Stimulated activated CD4-positive, alpha-beta T cell treated with anti-CD3 and anti-CD28 coated beads, Interleukin-1b, Interleukin-23, amount 100 ng/mL, for 24 hours (primary cell): ENCODE data around the gene NPM3.
"Not testable (repeated sequence)": the region's sequence is repeated elsewhere in the genome, so short reads cannot be mapped to it uniquely, and the experiment has no call there.

Experiments used
- DNase-seq, 4 experiments: peaks; one replicate each; pipeline ENCODE4 v3.0.0-alpha.2; 2020; ENCODE audit warnings: low read depth in 4 of 4, low spot score in 1 of 4

NPM3 gene

DNA sequence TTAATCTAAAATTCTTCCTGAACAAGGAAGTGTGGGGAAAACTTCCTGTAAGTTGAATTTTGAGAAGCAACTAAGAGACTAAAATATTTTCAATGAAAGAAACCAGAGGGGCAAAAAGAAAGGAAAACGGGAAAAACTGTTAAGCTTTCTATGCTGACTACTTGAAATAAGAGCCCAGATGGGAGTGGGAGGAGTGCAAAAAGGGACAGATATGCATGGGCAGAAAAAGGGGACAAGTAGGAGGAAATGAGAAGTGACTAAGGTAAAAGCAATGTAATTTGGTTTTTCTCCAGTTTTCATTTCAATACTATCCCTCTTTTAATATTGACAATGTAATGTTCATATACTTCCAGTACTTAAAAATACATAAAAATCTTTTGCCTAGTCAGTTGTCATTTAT is 23.9 kb upstream of the NPM3 start:
- no peak for DNase-seq

- no peak for DNase-seq
These were observed 20.3 kb upstream of the NPM3 start for GRCh38 chr10:101803511-101803910.

- DNase-seq = no peak
These were observed 14.3 kb upstream of the NPM3 start for GRCh38 chr10:101797403-101798059.

DNA sequence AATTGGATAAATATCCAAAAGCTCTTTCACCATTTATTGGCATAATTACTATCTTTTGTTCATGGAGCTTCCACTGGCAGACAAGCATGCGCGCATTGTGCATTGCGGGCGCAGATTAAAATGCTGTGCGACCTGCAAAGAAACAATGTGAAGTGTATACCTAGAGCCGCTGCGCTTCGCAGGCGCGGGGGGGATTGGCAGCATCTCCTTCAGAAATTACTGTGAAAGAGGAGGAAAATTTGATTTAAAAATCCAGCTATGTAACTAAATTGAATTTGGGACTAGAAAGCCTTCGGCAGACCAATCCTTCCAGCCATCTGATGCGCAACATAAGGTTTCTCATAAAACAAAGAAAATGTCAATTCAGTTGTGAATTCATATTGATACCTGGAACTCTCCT is 10.3 kb upstream of the NPM3 start:
- no peak for DNase-seq

- DNase-seq = no peak
These were observed 6.4 kb upstream of the NPM3 start for GRCh38 chr10:101789686-101790085.

GRCh38 chr10:101789231-101789630 is 6.0 kb upstream of the NPM3 start:
- not testable (repeated sequence) for DNase-seq

GRCh38 chr10:101785801-101786200 is 2.6 kb upstream of the NPM3 start:
- DNase-seq = no peak

- DNase-seq = no peak
These were observed 1.3 kb upstream of the NPM3 start for GRCh38 chr10:101784558-101784957.

DNA sequence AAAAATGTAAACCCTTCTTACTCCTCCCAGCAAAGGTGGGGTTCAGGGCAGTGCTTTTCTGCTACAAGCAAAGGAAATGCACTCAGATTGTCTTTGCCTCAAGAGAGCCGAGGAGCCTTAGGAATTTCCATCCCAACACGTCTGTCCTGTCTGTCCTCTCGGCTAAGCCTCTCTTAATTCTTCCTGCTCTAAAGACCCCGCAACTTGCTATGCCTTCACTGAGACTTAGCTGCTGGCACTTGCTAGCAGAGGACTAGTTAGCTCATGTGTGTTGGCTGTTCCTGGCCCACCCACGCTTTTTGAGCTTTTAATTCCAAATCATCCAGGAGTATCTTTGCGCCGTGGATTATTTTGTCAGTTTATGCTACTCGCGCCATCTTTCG is 481 bp upstream of the NPM3 start:
- DNase-seq = no peak

- no peak for DNase-seq
These were observed 1.0 kb downstream of the NPM3 start for GRCh38 chr10:101781984-101782810.

DNA sequence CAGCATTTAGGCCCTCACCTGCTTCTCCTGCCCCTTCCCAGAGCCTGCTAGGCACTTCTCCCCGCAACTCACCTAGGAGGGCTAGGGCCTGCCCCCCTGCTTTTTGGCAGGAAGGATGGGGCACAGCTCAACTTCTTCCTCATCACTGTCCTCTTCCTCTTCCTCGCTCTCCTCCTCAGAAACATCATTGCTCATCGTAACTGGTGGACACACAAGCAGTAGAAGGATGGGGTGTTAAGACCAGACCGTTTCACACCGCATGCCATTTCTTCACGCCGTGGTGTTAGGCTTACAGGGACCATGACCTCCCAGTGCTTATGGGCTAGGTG is 1.6 kb downstream of the NPM3 start:
- no peak for DNase-seq

- peak in 3 of 4 experiments; percentile 54 to 66 (median 63) for DNase-seq
These were observed 2.2 kb downstream of the NPM3 start for GRCh38 chr10:101780818-101781654.

DNA sequence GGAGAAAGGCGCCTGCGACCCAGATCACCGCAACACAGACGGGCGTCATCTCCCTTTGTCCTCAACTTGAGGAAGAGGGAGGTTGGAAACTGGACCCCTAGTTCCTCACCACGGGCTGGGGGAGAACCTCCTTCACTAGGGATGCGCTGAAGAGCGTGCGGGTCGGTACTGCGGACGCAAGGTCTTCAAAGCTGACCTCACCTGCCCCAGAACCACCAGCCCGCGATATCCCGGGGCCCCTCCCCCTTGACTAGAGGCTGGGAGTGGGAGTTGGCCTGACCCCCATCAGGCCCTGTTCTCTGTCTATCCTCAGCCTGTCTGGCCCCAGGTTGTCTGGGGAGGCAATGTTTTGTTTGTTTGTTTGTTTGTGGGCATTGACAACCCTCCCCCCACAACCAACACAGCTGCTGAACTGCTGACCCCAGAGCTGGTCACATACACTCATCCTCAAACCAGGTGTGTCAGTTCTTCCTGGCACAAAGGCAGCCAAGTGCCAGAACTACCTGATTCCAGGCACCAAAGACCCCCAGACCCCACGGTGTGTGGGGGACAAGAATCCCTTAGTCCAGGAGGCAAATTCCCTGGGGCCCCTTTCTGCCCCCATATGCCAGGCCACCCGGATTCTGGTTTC is 2.9 kb downstream of the NPM3 start:
- DNase-seq = no peak

- DNase-seq = peak; percentile 74 to 81 (median 78)
These were observed 3.6 kb downstream of the NPM3 start for GRCh38 chr10:101779544-101780186.

GRCh38 chr10:101778781-101779543 is 4.3 kb downstream of the NPM3 start:
- DNase-seq = no peak

DNA sequence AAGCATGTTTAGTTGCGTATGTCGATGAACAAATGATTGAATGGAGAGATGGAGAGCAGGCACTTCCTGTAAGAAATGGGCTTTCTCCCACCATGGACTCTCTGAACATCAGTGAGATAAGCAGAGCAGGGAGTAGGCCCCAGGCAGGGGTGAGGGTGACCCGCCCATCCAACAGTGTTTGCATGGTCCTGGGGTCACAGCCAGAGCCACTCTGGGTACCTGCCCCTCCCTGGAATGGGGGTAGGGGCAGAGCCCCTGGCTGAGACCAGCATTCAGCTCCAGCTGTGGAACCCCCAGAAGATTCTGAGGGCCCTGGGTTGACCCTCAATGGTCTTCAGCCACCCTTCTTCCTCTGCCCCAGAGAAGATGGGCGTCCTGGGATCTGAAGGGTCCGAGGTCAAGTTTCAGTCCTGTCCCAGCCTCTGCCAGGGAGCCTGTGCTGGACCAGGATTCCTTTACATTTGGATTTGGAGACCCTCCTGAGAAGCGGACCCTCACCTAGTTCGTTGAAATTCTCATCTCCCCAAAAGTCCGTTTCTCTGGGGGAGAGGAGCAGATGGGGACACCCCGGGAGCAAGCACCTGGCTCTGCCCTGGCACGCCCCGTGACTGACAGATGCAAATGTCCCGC is 5.0 kb downstream of the NPM3 start:
- DNase-seq = no peak

- DNase-seq = no peak
These were observed 5.6 kb downstream of the NPM3 start for GRCh38 chr10:101777619-101778145.

DNA sequence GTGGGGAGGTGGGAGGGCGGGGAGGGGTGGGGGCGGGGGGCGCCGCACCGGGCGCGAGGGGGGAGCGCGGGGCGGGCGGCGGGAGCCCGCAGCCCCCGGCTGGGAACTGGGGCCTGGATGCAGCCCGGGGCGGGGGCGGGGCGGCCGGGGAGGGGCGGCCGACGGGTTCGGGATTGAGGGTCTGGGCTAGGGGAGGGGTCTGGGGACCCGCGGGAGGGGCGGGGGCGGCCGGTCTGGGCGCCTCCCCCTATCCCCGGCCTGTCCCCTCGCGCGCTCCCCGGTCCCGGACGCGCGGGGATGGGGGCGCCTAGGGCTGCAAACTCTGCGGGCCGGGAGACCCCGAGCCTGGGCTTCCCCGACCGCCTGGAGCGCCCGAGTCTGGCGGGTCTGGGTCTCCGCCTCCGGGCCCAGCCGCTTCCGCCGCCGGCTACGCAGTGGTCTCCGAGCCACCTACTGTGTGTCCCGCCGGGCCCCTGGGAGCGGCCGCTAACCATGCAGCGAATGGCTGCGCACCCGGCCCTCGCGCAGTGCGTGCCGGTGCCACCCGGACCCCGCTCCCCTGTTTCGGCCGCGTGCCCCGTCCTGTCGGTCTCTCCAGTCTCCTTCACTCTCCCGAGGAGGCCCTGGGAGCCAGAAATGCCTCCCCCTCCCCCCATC is 7.0 kb downstream of the NPM3 start:
- no peak for DNase-seq
